Subcutaneous adipose tissue (tissue), 4 donors: ENCODE measurements around the gene WWOX. TPM values are rescaled to one million over a fixed set of nuclear protein-coding genes. Genes with fewer than 3 reads are reported as not detected.

ENCODE experiments used
- CTCF ChIP-seq: fragments of 450-650 bp; IDR thresholded peaks from one replicate; pipeline ENCODE4 v1.5.1; 2016; ENCODE audit warnings: low read depth, mild to moderate bottlenecking, control low read depth, antibody characterized with exemption, moderate library complexity
- total RNA-seq, 4 donors: library from RNA; depleted of rRNA; stranded (reverse); fragments of >200 nt; gene quantifications; one replicate each; pipeline ENCODE4 v1.1.0, GENCODE V29; 2016

Gene WWOX
- total RNA-seq, 4 donors from 2014 or later: 31.4 to 67.8 (median 46.0) TPM

GRCh38 chr16:78731785-78732184, 632.3 kb downstream of the WWOX start:
- no peak for TF ChIP-seq CTCF

- no peak for TF ChIP-seq CTCF
These were observed 633.2 kb downstream of the WWOX start for GRCh38 chr16:78732696-78733095.

GRCh38 chr16:78735337-78735736, 635.9 kb downstream of the WWOX start:
- no peak for TF ChIP-seq CTCF

- no peak for TF ChIP-seq CTCF
These were observed 638.2 kb downstream of the WWOX start for GRCh38 chr16:78737630-78738029.

- no peak for TF ChIP-seq CTCF
These were observed 639.1 kb downstream of the WWOX start for GRCh38 chr16:78738557-78738956.

- TF ChIP-seq CTCF: no peak
These were observed 640.8 kb downstream of the WWOX start for GRCh38 chr16:78740269-78740668.

GRCh38 chr16:78742501-78743283, 643.2 kb downstream of the WWOX start:
- TF ChIP-seq CTCF: no peak
